ENCODE results near the gene SLC4A2. TPM values are rescaled to one million over a fixed set of nuclear protein-coding genes. Genes with fewer than 3 reads are reported as not detected.
A peak's percentile ranks its signal among the peaks of the same experiment; 100 is the strongest.

The SLC4A2 gene
- total RNA-seq, 2 experiments from 2014 or later, result 25.6 to 29.7 TPM

DNA sequence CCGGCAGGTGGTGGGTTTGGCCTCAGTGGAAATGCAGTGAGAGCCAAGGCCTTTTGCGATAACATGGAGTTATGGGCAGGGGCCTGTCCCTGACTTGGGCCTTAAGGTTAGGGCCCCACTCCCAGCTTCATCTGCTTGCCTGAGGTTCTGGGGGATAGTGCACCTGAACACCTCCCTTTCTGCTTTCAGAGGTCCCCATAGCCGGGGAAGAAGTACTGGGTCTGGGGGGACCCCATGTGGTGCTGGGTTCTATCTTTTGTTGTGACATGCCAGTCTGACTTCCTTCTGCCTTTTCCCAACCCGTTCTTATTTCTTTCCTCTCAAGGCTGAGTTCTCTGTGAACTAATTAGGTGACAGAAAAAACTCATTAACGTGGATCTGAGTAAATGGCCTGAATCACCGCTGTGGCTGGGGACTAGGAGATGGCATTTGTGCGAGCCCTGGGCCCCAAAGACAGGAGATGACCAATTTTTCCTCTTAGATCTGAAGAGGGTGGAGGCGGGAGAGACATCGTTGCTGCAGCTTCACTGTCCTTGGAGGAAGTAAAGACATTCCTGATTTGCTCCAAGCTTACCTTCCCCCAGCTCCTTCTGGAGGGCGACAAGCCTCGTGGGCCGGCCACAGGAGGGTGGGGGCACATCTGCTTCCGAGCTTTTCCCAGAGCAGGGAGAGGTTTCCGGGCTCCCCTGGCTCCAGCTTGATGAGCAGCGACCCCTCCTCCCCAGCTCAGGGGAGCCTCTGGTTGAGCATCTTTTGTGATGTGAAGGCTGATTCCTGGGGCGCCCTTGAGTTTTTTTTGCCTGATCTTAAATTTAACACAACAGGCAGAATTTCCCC is 28.8 kb downstream of the SLC4A2 start:
- Mint-ChIP-seq H3K27me3 (ENCODE audit: low read depth) (peaks cover 9% of the 10 kb centered on the region), H3K4me3 (peak overlapping the region; percentile 84), H3K36me3 (ENCODE audit: low read depth) (peaks cover 2% of the 10 kb centered on the region), H3K27ac (no peak overlapping the region), H3K4me1 (ENCODE audit: low read depth) (peaks cover 20% of the 10 kb centered on the region), H3K9me3 (no peaks in the 10 kb centered on the region)
- DNase-seq, result no peak
- CTCF ChIA-PET, result interaction anchor here (0.7 to 4.8 kb wide), 5 partner anchors 23 to 78 kb away, joined by 3 to 49 read pairs (median 4); partner anchors contain the start of gene ABCB8
- intact Hi-C loops (cut with micrococcal nuclease), result loop anchor here (10.0 kb wide), 2 partner anchors 713 to 1213 kb away; partner anchors contain the start of genes ATP6V0E2 and ZNF775

DNA sequence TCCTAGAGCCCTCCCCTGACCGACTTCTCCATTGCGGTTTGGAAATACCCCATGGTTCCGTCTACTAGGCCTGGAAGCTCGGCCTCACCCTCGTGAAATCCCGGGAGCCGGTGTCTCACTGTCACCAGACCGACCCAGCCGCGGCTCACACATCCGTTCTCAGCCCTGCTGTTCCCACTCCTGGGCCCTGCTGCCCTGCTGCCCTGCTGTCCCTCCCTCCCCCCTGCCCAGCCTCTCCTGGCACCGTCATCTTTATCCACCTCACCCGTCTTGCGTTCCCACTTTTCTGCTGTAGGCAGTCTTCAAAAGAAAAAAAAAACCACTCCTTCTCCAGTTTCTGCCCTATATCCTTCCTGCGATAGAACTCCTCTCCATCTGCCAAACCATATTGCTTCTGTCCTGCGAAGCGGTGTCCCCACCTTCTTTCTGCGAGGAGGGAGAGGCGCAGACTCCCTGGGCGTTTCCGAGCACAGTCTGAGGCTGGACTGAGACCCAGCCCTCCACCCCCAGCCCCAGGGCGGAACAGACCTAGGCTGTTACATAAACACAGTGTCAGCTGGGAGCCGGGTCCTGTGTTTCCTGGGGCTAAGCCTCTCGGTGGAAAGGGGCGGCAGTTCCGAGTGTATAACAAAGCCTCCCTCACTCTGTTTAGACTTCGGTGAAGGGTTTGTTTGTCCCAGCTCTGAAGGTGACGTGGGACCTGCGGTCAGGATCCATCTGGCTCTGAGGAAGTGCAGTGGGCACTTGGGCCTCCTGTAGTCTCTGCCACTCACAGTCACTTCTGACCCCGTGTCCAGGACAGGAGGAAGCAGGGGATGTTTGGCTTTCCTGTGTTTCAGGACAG is 29.7 kb downstream of the SLC4A2 start:
- Mint-ChIP-seq H3K36me3 (ENCODE audit: low read depth) (peaks cover 2% of the 10 kb centered on the region), H3K4me3 (peak overlapping the region; percentile 23), H3K27me3 (ENCODE audit: low read depth) (peaks cover 9% of the 10 kb centered on the region), H3K27ac (no peak overlapping the region), H3K9me3 (no peaks in the 10 kb centered on the region), H3K4me1 (ENCODE audit: low read depth) (peaks cover 20% of the 10 kb centered on the region)
- intact Hi-C loops (cut with micrococcal nuclease), result loop anchor here (10.0 kb wide), 2 partner anchors 714 to 1214 kb away; partner anchors contain the start of genes ATP6V0E2 and ZNF775
- peak; percentile 38 for DNase-seq
- CTCF ChIA-PET, result interaction anchor here (0.8 to 4.8 kb wide), 6 partner anchors 22 to 103 kb away, joined by 3 to 49 read pairs (median 4); partner anchors contain the start of gene ABCB8

DNA sequence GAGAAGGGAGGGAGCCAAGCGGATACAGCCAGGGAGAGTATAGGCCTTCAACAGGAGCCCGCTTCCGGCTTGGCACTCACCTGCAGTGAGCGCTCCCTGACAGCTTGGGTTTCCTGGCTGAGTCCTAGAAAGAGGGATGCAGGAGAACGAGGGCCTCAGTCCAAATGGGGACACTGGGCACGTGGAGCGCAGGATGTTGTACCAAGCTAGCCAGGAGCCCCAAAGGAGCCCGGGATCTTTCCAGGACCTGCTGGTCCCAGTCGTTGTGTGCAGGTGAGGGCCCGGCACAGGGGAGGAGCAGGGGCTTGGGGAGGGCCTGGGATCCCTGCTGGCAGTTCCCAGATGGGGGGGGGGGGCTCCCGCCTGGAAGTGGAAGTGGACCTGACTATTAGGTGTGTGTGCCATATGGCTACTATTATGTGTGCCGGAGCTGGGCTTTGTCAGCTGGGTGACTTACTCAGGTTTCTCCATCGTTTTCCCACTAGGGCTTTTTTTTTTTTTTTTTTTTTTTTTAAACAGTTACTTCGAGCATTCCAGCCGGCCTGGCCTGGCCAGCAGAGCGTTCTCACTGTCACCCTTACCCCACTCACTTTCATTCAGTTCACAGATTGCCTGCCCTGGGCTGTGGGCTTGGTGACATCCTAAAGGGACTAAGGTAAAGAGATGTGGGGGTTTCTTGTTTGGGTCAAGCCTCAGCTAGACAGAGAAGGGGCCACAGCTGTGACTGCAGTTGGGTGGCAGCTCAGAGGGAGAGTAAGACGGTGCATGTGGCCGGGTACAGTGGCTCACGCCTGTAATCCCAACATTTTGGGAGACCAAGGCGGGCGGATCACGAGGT is 30.7 kb downstream of the SLC4A2 start:
- no peak for DNase-seq
- intact Hi-C loops (cut with micrococcal nuclease), result loop anchor here (10.0 kb wide), 2 partner anchors 715 to 1215 kb away; partner anchors contain the start of genes ATP6V0E2 and ZNF775
- H3K27ac Mint-ChIP-seq, result no peak overlapping the region
- no peak overlapping the region for H3K4me3 Mint-ChIP-seq
- H3K36me3 Mint-ChIP-seq (ENCODE audit: low read depth), result peaks cover 2% of the 10 kb centered on the region
- H3K27me3 Mint-ChIP-seq (ENCODE audit: low read depth), result peaks cover 5% of the 10 kb centered on the region
- CTCF ChIA-PET, result interaction anchor here (0.6 to 4.8 kb wide), 6 partner anchors 12 to 104 kb away, joined by 3 to 49 read pairs (median 4); no protein-coding TSS in a partner anchor
- peaks cover 18% of the 10 kb centered on the region for H3K4me1 Mint-ChIP-seq (ENCODE audit: low read depth)
- H3K9me3 Mint-ChIP-seq, result no peaks in the 10 kb centered on the region

DNA sequence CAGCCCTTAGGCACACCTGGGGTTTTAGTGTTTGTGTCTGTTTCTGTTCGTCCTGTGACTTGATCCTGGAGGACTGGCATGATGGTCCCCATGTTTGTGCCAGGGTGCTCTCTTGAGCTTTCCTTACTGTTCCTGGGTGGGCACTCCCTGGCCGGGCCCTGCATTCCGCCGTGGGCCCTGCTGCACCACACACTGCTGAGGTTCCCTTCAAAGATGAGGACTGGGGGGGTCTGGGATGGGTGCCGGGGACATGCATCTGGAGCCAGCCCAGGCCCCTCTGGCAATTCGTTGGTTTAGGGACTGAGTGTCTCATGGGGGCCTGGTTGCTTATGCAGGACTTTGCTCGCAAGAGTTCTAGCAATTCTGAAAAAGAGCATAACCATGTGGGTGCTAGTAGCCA is 31.6 kb downstream of the SLC4A2 start:
- CTCF ChIA-PET, result interaction anchor here (0.6 to 4.8 kb wide), 6 partner anchors 13 to 308 kb away, joined by 3 to 49 read pairs (median 6); no protein-coding TSS in a partner anchor
- Mint-ChIP-seq H3K4me3 (no peak overlapping the region), H3K27me3 (ENCODE audit: low read depth) (peaks cover 2% of the 10 kb centered on the region), H3K36me3 (ENCODE audit: low read depth) (peaks cover 2% of the 10 kb centered on the region), H3K27ac (no peak overlapping the region), H3K4me1 (ENCODE audit: low read depth) (peaks cover 14% of the 10 kb centered on the region), H3K9me3 (no peaks in the 10 kb centered on the region)
- intact Hi-C loops (cut with micrococcal nuclease), result no loop called here
- no peak for DNase-seq

DNA sequence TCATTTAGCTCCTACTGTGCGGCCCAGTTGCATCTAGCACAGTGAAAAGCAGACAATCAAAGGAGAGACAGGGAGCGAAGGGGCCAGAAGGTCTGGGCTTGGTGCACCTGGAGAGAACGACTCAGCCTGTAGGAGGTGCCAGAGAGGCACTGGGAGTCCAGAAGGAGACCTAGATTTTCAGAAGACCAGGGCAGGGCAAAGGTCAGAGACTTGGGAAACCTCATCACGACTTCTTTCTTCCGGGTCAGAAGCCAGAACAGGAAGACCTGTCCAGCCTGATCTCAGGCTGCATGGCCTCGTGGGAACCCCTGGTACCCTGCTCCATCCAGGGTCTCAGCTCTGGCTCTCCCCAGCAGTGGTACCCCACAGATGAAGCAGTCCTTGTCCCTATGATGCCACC is 32.0 kb downstream of the SLC4A2 start:
- no peak overlapping the region for H3K4me3 Mint-ChIP-seq
- intact Hi-C loops (cut with micrococcal nuclease), result no loop called here
- no peak overlapping the region for H3K27ac Mint-ChIP-seq
- peaks cover 2% of the 10 kb centered on the region for H3K36me3 Mint-ChIP-seq (ENCODE audit: low read depth)
- H3K9me3 Mint-ChIP-seq, result no peaks in the 10 kb centered on the region
- H3K27me3 Mint-ChIP-seq (ENCODE audit: low read depth), result peaks cover 2% of the 10 kb centered on the region
- CTCF ChIA-PET, result interaction anchor here (0.6 to 4.8 kb wide), 6 partner anchors 9 to 308 kb away, joined by 3 to 49 read pairs (median 6); partner anchors contain the start of gene TMUB1
- no peak for DNase-seq
- peaks cover 14% of the 10 kb centered on the region for H3K4me1 Mint-ChIP-seq (ENCODE audit: low read depth)

DNA sequence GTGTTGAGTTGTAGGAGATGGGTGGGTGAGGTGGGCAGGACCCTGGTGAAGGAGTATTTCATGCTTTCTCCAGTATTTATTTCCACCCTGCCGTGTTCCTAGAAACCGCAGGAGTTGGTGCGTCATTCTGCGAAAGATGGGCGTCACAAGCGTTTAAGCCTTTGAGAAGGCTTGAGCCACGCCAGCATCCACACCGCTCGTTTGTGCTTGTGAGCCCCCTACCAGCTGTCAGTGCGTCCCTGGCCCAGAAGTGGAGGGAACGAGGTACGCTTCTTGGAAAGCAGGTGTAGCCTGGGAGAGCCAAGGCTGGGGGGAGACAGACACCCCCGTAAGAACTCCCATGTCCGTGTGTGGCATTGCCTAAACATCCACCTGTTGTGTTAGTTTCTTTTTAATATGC is 32.6 kb downstream of the SLC4A2 start:
- Mint-ChIP-seq H3K4me1 (ENCODE audit: low read depth) (peaks cover 14% of the 10 kb centered on the region), H3K36me3 (ENCODE audit: low read depth) (peaks cover 2% of the 10 kb centered on the region), H3K27me3 (ENCODE audit: low read depth) (peaks cover 2% of the 10 kb centered on the region), H3K27ac (no peak overlapping the region), H3K4me3 (no peak overlapping the region), H3K9me3 (no peaks in the 10 kb centered on the region)
- intact Hi-C loops (cut with micrococcal nuclease), result no loop called here
- no peak for DNase-seq
- CTCF ChIA-PET, result interaction anchor here (1.2 to 4.8 kb wide), 2 partner anchors 9 to 19 kb away, joined by 3 to 49 read pairs; partner anchors contain the start of gene TMUB1

DNA sequence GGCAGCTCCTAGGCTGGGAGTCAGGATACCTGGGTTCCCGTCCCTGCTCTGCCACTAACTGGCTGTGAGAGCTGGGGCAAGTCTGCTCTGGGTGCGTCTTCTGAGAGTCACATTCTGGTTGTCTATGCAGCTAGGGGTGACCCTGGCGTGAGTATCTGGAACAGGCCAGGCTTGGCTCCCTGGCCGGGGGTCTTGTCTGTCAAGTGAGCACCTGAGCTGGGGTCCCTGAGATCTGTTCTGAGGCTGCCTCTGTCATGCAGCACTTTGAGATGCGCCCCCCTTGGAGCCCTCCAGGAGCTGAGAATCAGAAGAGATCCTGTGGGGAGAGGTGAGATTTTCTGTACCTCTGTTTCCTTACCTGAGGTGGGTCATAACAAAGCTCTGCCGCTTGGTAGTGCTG is 34.4 kb downstream of the SLC4A2 start:
- CTCF ChIA-PET, result interaction anchor here (0.6 to 1.5 kb wide), 6 partner anchors 18 to 305 kb away, joined by 3 to 6 read pairs (median 4); no protein-coding TSS in a partner anchor
- H3K27me3 Mint-ChIP-seq (ENCODE audit: low read depth), result peaks cover 2% of the 10 kb centered on the region
- intact Hi-C loops (cut with micrococcal nuclease), result no loop called here

DNA sequence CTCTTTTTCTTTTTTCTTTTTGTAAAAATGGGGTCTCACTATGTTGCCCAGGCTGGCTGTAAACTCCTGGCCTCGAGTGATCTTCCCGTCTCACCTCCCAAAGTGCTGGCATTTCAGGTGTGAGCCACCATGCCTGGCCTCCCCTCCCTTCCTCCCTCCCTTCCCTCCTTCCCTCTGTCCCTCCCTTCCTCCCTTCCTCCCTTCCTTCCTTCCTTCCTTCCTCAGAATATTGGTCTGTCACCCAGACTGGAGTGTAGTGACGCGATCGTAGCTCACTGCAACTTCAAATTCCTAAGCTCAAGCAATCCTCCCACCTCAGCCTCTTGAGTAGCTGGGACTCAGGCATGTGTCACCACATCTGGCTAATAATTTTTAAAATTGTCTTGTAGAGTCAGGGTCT is 35.3 kb downstream of the SLC4A2 start:
- Mint-ChIP-seq H3K36me3 (ENCODE audit: low read depth) (no peaks in the 10 kb centered on the region), H3K4me1 (ENCODE audit: low read depth) (peaks cover 3% of the 10 kb centered on the region), H3K27ac (no peak overlapping the region), H3K4me3 (no peak overlapping the region), H3K27me3 (ENCODE audit: low read depth) (no peaks in the 10 kb centered on the region), H3K9me3 (no peaks in the 10 kb centered on the region)
- intact Hi-C loops (cut with micrococcal nuclease), result no loop called here
- DNase-seq, result no peak
- CTCF ChIA-PET, result interaction anchor here (0.8 to 1.5 kb wide), 6 partner anchors 15 to 150 kb away, joined by 3 to 5 read pairs (median 4); no protein-coding TSS in a partner anchor

More for the DNA sequence above, 34.4 kb downstream of the SLC4A2 start:
- H3K4me1 Mint-ChIP-seq (ENCODE audit: low read depth), result peaks cover 7% of the 10 kb centered on the region
- H3K27ac Mint-ChIP-seq, result no peak overlapping the region
- no peaks in the 10 kb centered on the region for H3K9me3 Mint-ChIP-seq
- no peak overlapping the region for H3K4me3 Mint-ChIP-seq
- DNase-seq, result no peak
- H3K36me3 Mint-ChIP-seq (ENCODE audit: low read depth), result peaks cover 2% of the 10 kb centered on the region

DNA sequence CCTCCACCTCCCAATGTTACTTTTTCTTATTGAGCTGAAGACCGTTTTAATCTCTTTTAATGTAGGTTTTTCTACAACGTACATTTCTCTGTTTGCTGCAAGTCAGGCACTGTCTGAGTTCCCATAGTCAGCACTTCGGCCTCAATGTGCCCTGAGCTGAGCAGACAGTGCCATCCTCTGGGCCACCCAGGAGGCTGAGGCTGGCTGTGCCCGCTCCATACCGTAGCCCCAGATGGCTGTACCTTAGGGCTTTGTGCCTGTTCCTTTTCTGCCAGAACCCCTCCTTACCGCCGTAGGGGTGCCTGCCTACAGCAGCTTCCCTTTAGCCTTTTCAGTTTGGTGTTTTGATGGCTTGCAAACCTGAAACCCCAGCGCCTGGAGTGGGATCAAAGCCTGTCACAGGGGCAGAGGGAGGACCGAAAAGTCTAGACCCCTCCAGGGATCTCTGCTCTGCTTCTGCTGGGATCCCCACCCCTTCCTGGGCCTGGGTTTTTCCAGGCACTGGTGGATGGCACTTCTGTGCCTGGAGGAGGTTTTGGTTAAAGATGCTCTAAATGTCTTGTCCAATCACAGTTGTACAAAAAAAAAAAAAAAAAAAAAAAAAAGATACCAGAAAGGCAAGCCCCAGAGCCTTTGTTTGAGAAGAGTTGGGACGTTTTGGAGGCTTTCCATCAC is 35.9 kb downstream of the SLC4A2 start:
- CTCF ChIA-PET, result interaction anchor here (0.8 to 1.4 kb wide), 6 partner anchors 10 to 149 kb away, joined by 3 to 5 read pairs (median 4); no protein-coding TSS in a partner anchor
- Mint-ChIP-seq H3K4me1 (ENCODE audit: low read depth) (peaks cover 3% of the 10 kb centered on the region), H3K9me3 (no peaks in the 10 kb centered on the region), H3K36me3 (ENCODE audit: low read depth) (no peaks in the 10 kb centered on the region), H3K27me3 (ENCODE audit: low read depth) (no peaks in the 10 kb centered on the region), H3K4me3 (no peak overlapping the region), H3K27ac (no peak overlapping the region)
- no peak for DNase-seq
- intact Hi-C loops (cut with micrococcal nuclease), result no loop called here

DNA sequence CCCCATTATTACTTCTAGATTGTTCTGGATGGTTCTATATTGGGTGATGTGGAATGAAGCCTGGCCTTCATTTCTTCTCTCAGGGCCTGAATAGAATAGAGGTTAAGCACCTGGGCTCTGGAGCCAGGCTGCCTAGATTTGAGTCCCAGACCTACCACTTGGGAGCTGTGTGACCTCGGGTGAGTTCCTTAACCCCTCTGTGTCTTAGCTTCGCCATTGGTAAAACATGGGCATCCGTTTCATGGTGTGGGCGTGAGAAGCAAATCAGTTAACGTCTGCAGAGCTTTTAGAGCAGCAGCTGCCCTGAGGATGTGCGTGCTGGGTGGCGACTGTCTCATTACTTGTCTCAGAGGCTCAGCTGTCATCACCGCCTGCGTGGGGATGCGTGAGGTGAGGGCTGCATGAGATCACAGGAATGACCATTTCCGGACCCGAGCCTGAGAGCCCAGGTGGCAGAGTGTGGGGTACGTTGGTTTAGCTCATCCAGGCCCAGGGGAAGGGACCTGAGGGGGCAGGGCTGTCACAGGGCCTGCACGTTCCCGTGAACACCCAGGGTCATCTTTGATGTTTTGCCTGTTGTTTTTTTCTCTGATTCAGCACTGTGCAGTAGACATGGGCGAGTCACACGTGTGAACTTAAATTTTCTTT is 36.6 kb downstream of the SLC4A2 start:
- Mint-ChIP-seq H3K4me1 (ENCODE audit: low read depth) (peaks cover 3% of the 10 kb centered on the region), H3K36me3 (ENCODE audit: low read depth) (no peaks in the 10 kb centered on the region), H3K9me3 (no peaks in the 10 kb centered on the region), H3K27me3 (ENCODE audit: low read depth) (no peaks in the 10 kb centered on the region), H3K27ac (no peak overlapping the region), H3K4me3 (no peak overlapping the region)
- DNase-seq, result no peak
- CTCF ChIA-PET, result interaction anchor here (0.8 to 1.4 kb wide), 3 partner anchors 11 to 76 kb away, joined by 3 to 5 read pairs (median 3); no protein-coding TSS in a partner anchor
- intact Hi-C loops (cut with micrococcal nuclease), result no loop called here

Data from activated naive CD4-positive, alpha-beta T cell treated with anti-CD3 and anti-CD28 coated beads for 36 hours (primary cell).